Endodermal cell (in vitro differentiated cells): ENCODE data around the gene GAL3ST3. TPM values are rescaled to one million over a fixed set of nuclear protein-coding genes. Genes with fewer than 3 reads are reported as not detected.

Source experiments
- DNase-seq: peaks from one replicate; pipeline ENCODE4 v3.0.0-alpha.2; 2017
- H3K27ac ChIP-seq: 2 replicates; pipeline ENCODE4 v1.5.1; 2013; ENCODE audit warnings: mild to moderate bottlenecking, low read depth, low read length, moderate library complexity
- H3K27me3 ChIP-seq: 2 replicates; pipeline ENCODE4 v1.6.1; 2013; ENCODE audit warnings: mild to moderate bottlenecking, low read length, moderate library complexity; ENCODE audit not compliant: insufficient read depth, control insufficient read depth, poor library complexity, severe bottlenecking
- H3K36me3 ChIP-seq: 2 replicates; pipeline ENCODE4 v1.7.0; 2013; ENCODE audit warnings: mild to moderate bottlenecking, low read length, moderate library complexity; ENCODE audit not compliant: control insufficient read depth, insufficient read depth
- H3K4me1 ChIP-seq: one replicate; pipeline ENCODE4 v1.7.0; 2013; ENCODE audit warnings: low read length; ENCODE audit not compliant: control insufficient read depth, insufficient read depth
- H3K4me3 ChIP-seq: 2 replicates; pipeline ENCODE4 v1.5.1; 2013; ENCODE audit warnings: mild to moderate bottlenecking, low read length, moderate library complexity
- H3K9ac ChIP-seq: 2 replicates; pipeline ENCODE4 v1.6.1; 2013; ENCODE audit warnings: mild to moderate bottlenecking, low read length, moderate library complexity; ENCODE audit not compliant: poor library complexity, severe bottlenecking; ENCODE audit errors: extremely low read depth
- H3K9me3 ChIP-seq: 2 replicates; pipeline ENCODE4 v1.6.1; 2013; ENCODE audit warnings: mild to moderate bottlenecking, low read length, moderate library complexity; ENCODE audit not compliant: control insufficient read depth
- H3K27ac Mint-ChIP-seq: 2 replicates; pipeline ENCODE4 v1.8.0; 2020; ENCODE audit warnings: mixed read lengths
- H3K27me3 Mint-ChIP-seq: 2 replicates; pipeline ENCODE4 v1.8.0; 2021; ENCODE audit warnings: mild to moderate bottlenecking, mixed read lengths; ENCODE audit not compliant: insufficient read depth
- H3K36me3 Mint-ChIP-seq: 2 replicates; pipeline ENCODE4 v1.8.0; 2020; ENCODE audit warnings: low read depth, mixed read lengths
- H3K4me1 Mint-ChIP-seq: 2 replicates; pipeline ENCODE4 v1.8.0; 2020; ENCODE audit warnings: mixed read lengths
- H3K4me3 Mint-ChIP-seq: 2 replicates; pipeline ENCODE4 v1.8.0; 2020; ENCODE audit warnings: mild to moderate bottlenecking, moderate library complexity, mixed read lengths
- H3K9me3 Mint-ChIP-seq: 2 replicates; pipeline ENCODE4 v1.8.0; 2020; ENCODE audit warnings: mild to moderate bottlenecking, mixed read lengths
- CTCF ChIP-seq: fragments of 200-600 bp; sonication (generic); conservative IDR thresholded peaks from 2 replicates; pipeline ENCODE4 v1.5.0; 2021; ENCODE audit warnings: antibody characterized with exemption, mild to moderate bottlenecking
- WGBS, 2 experiments: methylation state at CpG; one replicate each; pipeline versions ENCODE4 v1.1.5 to v1.1.7; 2013; ENCODE audit warnings: missing lambda C conversion rate in 2 of 2, mixed read lengths in 1 of 2; ENCODE audit not compliant: insufficient coverage in 1 of 2, insufficient read length in 1 of 2; 5-methylcytosine and 5-hydroxymethylcytosine counted together
- total RNA-seq, 2 donors: library from RNA; stranded (reverse); fragmentation: NEBNext Ultra II Directional in 1 of 2; extraction: Animal tissue kit (Norgen Biotek cat#: 25700) in 1 of 2; gene quantifications; 2 replicates in 1 of 2; 3 replicates in 1 of 2; pipeline ENCODE4 v1.2.1, GENCODE V29; 2021

The GAL3ST3 gene
- total RNA-seq, 2 donors from 2014 or later = 7.4 to 11.2 TPM

GRCh38 chr11:66083767-66084166 is 34.8 kb upstream of the GAL3ST3 start:
- Histone ChIP-seq H3K4me3 (peak overlapping the region; percentile 41), H3K9ac (no peak overlapping the region), H3K36me3 (peaks cover 8% of the 10 kb centered on the region), H3K9me3 (no peaks in the 10 kb centered on the region), H3K4me1 (no peaks in the 10 kb centered on the region), H3K27ac (no peak overlapping the region), H3K27me3 (no peaks in the 10 kb centered on the region)
- Mint-ChIP-seq H3K27me3 (no peaks in the 10 kb centered on the region), H3K4me1 (peaks cover 48% of the 10 kb centered on the region), H3K4me3 (no peak overlapping the region), H3K36me3 (no peaks in the 10 kb centered on the region), H3K27ac (peak overlapping the region; percentile 7), H3K9me3 (no peaks in the 10 kb centered on the region)
- no peak for TF ChIP-seq CTCF
- DNase-seq = no peak
- WGBS, 2 experiments = 89 to 94% methylated on average over 3 of the region's 3 CpGs

- H3K9me3 ChIP-seq = no peaks in the 10 kb centered on the region
- 99 to 100% methylated on average over 2 to 4 of the region's 4 CpGs for WGBS, 2 experiments
Measured at GRCh38 chr11:66082946-66083698, 34.2 kb upstream of the GAL3ST3 start.

GRCh38 chr11:66081505-66081904 is 32.5 kb upstream of the GAL3ST3 start:
- Mint-ChIP-seq H3K36me3 (peaks cover 15% of the 10 kb centered on the region), H3K27me3 (no peaks in the 10 kb centered on the region), H3K27ac (no peak overlapping the region), H3K4me3 (no peak overlapping the region), H3K9me3 (no peaks in the 10 kb centered on the region), H3K4me1 (peaks cover 49% of the 10 kb centered on the region)
- no peak for TF ChIP-seq CTCF
- Histone ChIP-seq H3K4me1 (no peaks in the 10 kb centered on the region), H3K9me3 (no peaks in the 10 kb centered on the region), H3K4me3 (no peak overlapping the region), H3K27me3 (no peaks in the 10 kb centered on the region), H3K27ac (no peak overlapping the region), H3K9ac (no peak overlapping the region), H3K36me3 (peaks cover 24% of the 10 kb centered on the region)
- WGBS, 2 experiments = 89 to 96% methylated on average over 3 to 5 of the region's 5 CpGs
- DNase-seq = no peak

More at GRCh38 chr11:66082946-66083698, 34.2 kb upstream of the GAL3ST3 start:
- no peaks in the 10 kb centered on the region for H3K4me1 ChIP-seq
- no peak for DNase-seq
- Mint-ChIP-seq H3K4me1 (peaks cover 52% of the 10 kb centered on the region), H3K36me3 (peaks cover 4% of the 10 kb centered on the region), H3K27ac (no peak overlapping the region), H3K9me3 (no peaks in the 10 kb centered on the region), H3K27me3 (no peaks in the 10 kb centered on the region), H3K4me3 (no peak overlapping the region)
- no peak for TF ChIP-seq CTCF
- peaks cover 14% of the 10 kb centered on the region for H3K36me3 ChIP-seq
- peak overlapping the region; percentile 41 for H3K4me3 ChIP-seq
- no peaks in the 10 kb centered on the region for H3K27me3 ChIP-seq
- H3K9ac ChIP-seq = no peak overlapping the region
- H3K27ac ChIP-seq = no peak overlapping the region
